Mammary epithelial cell (primary cell): ENCODE results near the gene NTN5.

Experiments
- EZH2 ChIP-seq: IDR thresholded peaks from 2 replicates; pipeline ENCODE4 v1.6.1; 2012; ENCODE audit warnings: low read length, inconsistent platforms, borderline replicate concordance
- TF ChIP-seq, protein P1 (sequence below), 2 donors: IDR thresholded peaks in 1 of 2; conservative IDR thresholded peaks in 1 of 2; 2 replicates each; pipeline ENCODE4 v1.5.1; 2011 to 2012; ENCODE audit warnings: inconsistent platforms in 2 of 2, low read length in 2 of 2, mild to moderate bottlenecking in 2 of 2, control low read depth in 1 of 2, low read depth in 1 of 2; ENCODE audit not compliant: insufficient read depth in 1 of 2; ENCODE audit errors: extremely low read depth in 1 of 2

DNA sequence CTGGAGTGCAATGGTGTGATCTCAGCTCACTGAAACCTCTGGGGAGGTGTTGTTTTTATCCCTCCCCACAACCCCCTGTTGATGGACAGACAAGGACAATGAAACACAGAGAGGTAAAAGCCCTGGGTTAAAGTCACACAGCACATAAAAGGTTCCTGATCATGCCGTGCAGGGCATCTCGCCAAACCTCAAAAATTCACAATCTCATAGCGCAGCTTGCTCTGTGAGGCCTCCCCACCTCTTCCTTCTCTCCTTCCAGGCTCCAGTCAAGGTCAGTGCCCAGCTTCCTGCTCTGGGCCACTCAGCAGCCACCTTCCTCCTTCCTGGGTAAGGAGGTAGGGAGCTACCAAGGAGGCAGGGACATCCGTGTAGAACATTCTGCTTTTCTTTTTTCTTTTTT lies 25.2 kb upstream of the NTN5 start:
- TF ChIP-seq, protein P1, sequence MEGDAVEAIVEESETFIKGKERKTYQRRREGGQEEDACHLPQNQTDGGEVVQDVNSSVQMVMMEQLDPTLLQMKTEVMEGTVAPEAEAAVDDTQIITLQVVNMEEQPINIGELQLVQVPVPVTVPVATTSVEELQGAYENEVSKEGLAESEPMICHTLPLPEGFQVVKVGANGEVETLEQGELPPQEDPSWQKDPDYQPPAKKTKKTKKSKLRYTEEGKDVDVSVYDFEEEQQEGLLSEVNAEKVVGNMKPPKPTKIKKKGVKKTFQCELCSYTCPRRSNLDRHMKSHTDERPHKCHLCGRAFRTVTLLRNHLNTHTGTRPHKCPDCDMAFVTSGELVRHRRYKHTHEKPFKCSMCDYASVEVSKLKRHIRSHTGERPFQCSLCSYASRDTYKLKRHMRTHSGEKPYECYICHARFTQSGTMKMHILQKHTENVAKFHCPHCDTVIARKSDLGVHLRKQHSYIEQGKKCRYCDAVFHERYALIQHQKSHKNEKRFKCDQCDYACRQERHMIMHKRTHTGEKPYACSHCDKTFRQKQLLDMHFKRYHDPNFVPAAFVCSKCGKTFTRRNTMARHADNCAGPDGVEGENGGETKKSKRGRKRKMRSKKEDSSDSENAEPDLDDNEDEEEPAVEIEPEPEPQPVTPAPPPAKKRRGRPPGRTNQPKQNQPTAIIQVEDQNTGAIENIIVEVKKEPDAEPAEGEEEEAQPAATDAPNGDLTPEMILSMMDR (conservative IDR thresholded peaks at IDR 0.05 in 1 of 2, IDR thresholded peaks at IDR 0.05 in 1 of 2; ENCODE audit: extremely low read depth in 1 of 2, insufficient read depth in 1 of 2, low read depth in 1 of 2, low read length in 2 of 2) = no peak
- no peak for TF ChIP-seq EZH2
